Stimulated activated CD4-positive, alpha-beta T cell treated with anti-CD3 and anti-CD28 coated beads, Interleukin-4, amount 100 ng/mL, for 24 hours (primary cell): ENCODE data around the gene SLC49A3.
"Not testable (repeated sequence)": the region's sequence is repeated elsewhere in the genome, so short reads cannot be mapped to it uniquely, and the experiment has no call there.

Experiments used
- DNase-seq: peaks from one replicate; pipeline ENCODE4 v3.0.0-alpha.2; 2020

The SLC49A3 gene

GRCh38 chr4:650951-651883 lies 37.7 kb downstream of the SLC49A3 start:
- DNase-seq: no peak

- no peak for DNase-seq
Observed at GRCh38 chr4:650461-650860, 38.5 kb downstream of the SLC49A3 start.

GRCh38 chr4:649751-650310 lies 39.1 kb downstream of the SLC49A3 start:
- DNase-seq: no peak

GRCh38 chr4:649293-649625 lies 39.7 kb downstream of the SLC49A3 start:
- no peak for DNase-seq

- no peak for DNase-seq
Observed at GRCh38 chr4:648579-649292, 40.2 kb downstream of the SLC49A3 start.

- DNase-seq: no peak
Observed at GRCh38 chr4:647481-647880, 41.5 kb downstream of the SLC49A3 start.

GRCh38 chr4:646460-646859 lies 42.5 kb downstream of the SLC49A3 start:
- peak; percentile 27 for DNase-seq

GRCh38 chr4:642366-642765 lies 46.6 kb downstream of the SLC49A3 start:
- not testable (repeated sequence) for DNase-seq

- no peak for DNase-seq
Observed at GRCh38 chr4:637536-638280, 51.2 kb downstream of the SLC49A3 start.

GRCh38 chr4:636628-637159 lies 52.3 kb downstream of the SLC49A3 start:
- no peak for DNase-seq

- DNase-seq: no peak
Observed at GRCh38 chr4:635851-636627, 52.9 kb downstream of the SLC49A3 start.

GRCh38 chr4:635066-635835 lies 53.7 kb downstream of the SLC49A3 start:
- not testable (repeated sequence) for DNase-seq

- DNase-seq: no peak
Observed at GRCh38 chr4:634599-634985, 54.4 kb downstream of the SLC49A3 start.

- DNase-seq: no peak
Observed at GRCh38 chr4:633976-634598, 54.9 kb downstream of the SLC49A3 start.

- DNase-seq: no peak
Observed at GRCh38 chr4:633406-633805, 55.5 kb downstream of the SLC49A3 start.

GRCh38 chr4:632926-633325 lies 56.0 kb downstream of the SLC49A3 start:
- no peak for DNase-seq

GRCh38 chr4:632196-632790 lies 56.7 kb downstream of the SLC49A3 start:
- DNase-seq: no peak
